OCI-LY1 (cell line): ENCODE data around the gene NEXMIF.

Source experiments
- H2AFZ ChIP-seq: fragments of 200-600 bp; sonication (generic), shearing (Covaris generic); 2 replicates; pipeline ENCODE4 v1.6.0; 2014; ENCODE audit warnings: antibody characterized with exemption, mild to moderate bottlenecking, low read length
- H3F3A ChIP-seq: fragments of 200-600 bp; sonication (generic), shearing (Covaris generic); 2 replicates; pipeline ENCODE4 v1.6.0; 2014; ENCODE audit warnings: mild to moderate bottlenecking, antibody characterized with exemption, low read length, moderate library complexity; ENCODE audit not compliant: insufficient read depth
- H3K27ac ChIP-seq: fragments of 200-600 bp; sonication (generic); 2 replicates; pipeline ENCODE4 v1.5.1; 2014; ENCODE audit warnings: low read length, mixed run types, mild to moderate bottlenecking, low read depth; ENCODE audit not compliant: poor library complexity, severe bottlenecking
- H3K27me3 ChIP-seq: fragments of 200-600 bp; sonication (generic); 2 replicates; pipeline ENCODE4 v1.6.0; 2014; ENCODE audit warnings: antibody characterized with exemption, mild to moderate bottlenecking, low read length, moderate library complexity; ENCODE audit not compliant: insufficient read depth
- H3K36me3 ChIP-seq: fragments of 200-600 bp; sonication (generic); 2 replicates; pipeline ENCODE4 v1.6.1; 2014; ENCODE audit warnings: mild to moderate bottlenecking, antibody characterized with exemption, low read length, moderate library complexity, mixed read lengths; ENCODE audit not compliant: insufficient read depth
- H3K4me1 ChIP-seq: fragments of 200-600 bp; sonication (generic); 2 replicates; pipeline ENCODE4 v1.5.1; 2014; ENCODE audit warnings: mild to moderate bottlenecking, low read length, moderate library complexity; ENCODE audit not compliant: insufficient read depth, severe bottlenecking
- H3K4me2 ChIP-seq: fragments of 200-600 bp; sonication (generic), shearing (Covaris generic); 2 replicates; pipeline ENCODE4 v1.6.1; 2014; ENCODE audit warnings: low read length
- H3K4me3 ChIP-seq: fragments of 200-600 bp; sonication (generic); 2 replicates; pipeline ENCODE4 v1.5.1; 2014; ENCODE audit warnings: low read length, low read depth, mild to moderate bottlenecking, mixed read lengths; ENCODE audit not compliant: poor library complexity, severe bottlenecking
- H3K79me2 ChIP-seq: fragments of 200-600 bp; shearing (Covaris generic); 2 replicates; pipeline ENCODE4 v1.6.1; 2016; ENCODE audit warnings: mixed run types, low read length, mixed read lengths; ENCODE audit not compliant: insufficient read depth
- H3K9ac ChIP-seq: fragments of 200-600 bp; sonication (generic), shearing (Covaris generic); 2 replicates; pipeline ENCODE4 v1.6.1; 2014; ENCODE audit warnings: mild to moderate bottlenecking, low read length, mixed read lengths
- H3K9me2 ChIP-seq: fragments of 200-600 bp; sonication (generic), shearing (Covaris generic); 2 replicates; pipeline ENCODE4 v1.6.1; 2014; ENCODE audit warnings: low read depth, mild to moderate bottlenecking, low read length, mixed read lengths
- H3K9me3 ChIP-seq: fragments of 200-600 bp; shearing (Covaris generic); 2 replicates; pipeline ENCODE4 v1.6.1; 2014; ENCODE audit warnings: low read length, mixed read lengths
- H4K20me1 ChIP-seq: fragments of 200-600 bp; sonication (generic), shearing (Covaris generic); 2 replicates; pipeline ENCODE4 v1.6.0; 2016; ENCODE audit warnings: mild to moderate bottlenecking, low read length; ENCODE audit not compliant: insufficient read depth
- CTCF ChIP-seq: fragments of 200-600 bp; sonication (generic), shearing (Covaris generic); IDR thresholded peaks from 2 replicates; pipeline ENCODE4 v1.5.1; 2017; ENCODE audit warnings: mild to moderate bottlenecking, antibody characterized with exemption, low read length, moderate library complexity, mixed read lengths
- EZH2 ChIP-seq: fragments of 200-600 bp; sonication (generic), shearing (Covaris generic); IDR thresholded peaks from 2 replicates; pipeline ENCODE4 v1.8.0; 2017; ENCODE audit warnings: borderline replicate concordance, mixed run types, mild to moderate bottlenecking, antibody characterized with exemption, low read length, moderate library complexity, mixed read lengths

Gene NEXMIF

GRCh38 chrX:74781507-74782034 lies 143.7 kb downstream of the NEXMIF start:
- no peaks in the 10 kb centered on the region for H3F3A ChIP-seq
- H3K79me2 ChIP-seq: no peaks in the 10 kb centered on the region
- no peaks in the 10 kb centered on the region for H3K9me3 ChIP-seq
- no peak overlapping the region for H2AFZ ChIP-seq
- H4K20me1 ChIP-seq: no peaks in the 10 kb centered on the region
- H3K27ac ChIP-seq: no peak overlapping the region
- H3K9me2 ChIP-seq: no peaks in the 10 kb centered on the region
- H3K4me3 ChIP-seq: no peak overlapping the region
- TF ChIP-seq CTCF (no peak), EZH2 (no peak)
- no peaks in the 10 kb centered on the region for H3K36me3 ChIP-seq
- H3K27me3 ChIP-seq: no peaks in the 10 kb centered on the region
- no peak overlapping the region for H3K4me2 ChIP-seq
- H3K9ac ChIP-seq: no peak overlapping the region
- no peaks in the 10 kb centered on the region for H3K4me1 ChIP-seq

- H2AFZ ChIP-seq: no peak overlapping the region
- TF ChIP-seq CTCF (no peak), EZH2 (no peak)
- H3K4me3 ChIP-seq: no peak overlapping the region
- no peaks in the 10 kb centered on the region for H3K36me3 ChIP-seq
- no peak overlapping the region for H3K27ac ChIP-seq
- no peaks in the 10 kb centered on the region for H3K4me1 ChIP-seq
- no peaks in the 10 kb centered on the region for H3K9me2 ChIP-seq
- H4K20me1 ChIP-seq: no peaks in the 10 kb centered on the region
- no peak overlapping the region for H3K9ac ChIP-seq
- no peaks in the 10 kb centered on the region for H3K9me3 ChIP-seq
- no peak overlapping the region for H3K4me2 ChIP-seq
- H3F3A ChIP-seq: no peaks in the 10 kb centered on the region
- H3K27me3 ChIP-seq: no peaks in the 10 kb centered on the region
- no peaks in the 10 kb centered on the region for H3K79me2 ChIP-seq
These were observed 146.1 kb downstream of the NEXMIF start for GRCh38 chrX:74779175-74779574.

DNA sequence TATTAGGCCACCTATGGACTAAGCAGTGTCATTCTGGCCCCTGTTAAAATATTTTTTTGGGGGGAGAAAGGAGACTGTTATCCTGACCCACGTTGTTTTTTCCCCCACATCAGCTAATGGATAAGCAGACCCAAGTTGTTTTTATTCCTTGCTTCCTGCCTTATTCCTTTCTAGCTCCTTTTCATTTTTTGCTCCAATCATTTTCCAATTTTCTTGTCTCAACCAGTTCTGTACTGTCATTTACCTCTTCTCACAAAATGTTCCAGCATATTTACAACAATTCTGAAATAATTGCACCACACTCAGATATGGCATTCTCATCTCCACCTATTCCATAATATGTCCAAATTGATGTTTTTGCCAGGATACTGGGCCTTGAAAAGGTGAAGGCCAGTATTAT lies 150.3 kb downstream of the NEXMIF start:
- H3K36me3 ChIP-seq: no peaks in the 10 kb centered on the region
- H2AFZ ChIP-seq: no peak overlapping the region
- no peak for TF ChIP-seq EZH2
- no peak for TF ChIP-seq CTCF
- no peak overlapping the region for H3K4me2 ChIP-seq
- H3K9me2 ChIP-seq: no peaks in the 10 kb centered on the region
- H3K79me2 ChIP-seq: no peaks in the 10 kb centered on the region
- H3K9ac ChIP-seq: no peak overlapping the region
- no peak overlapping the region for H3K27ac ChIP-seq
- H3F3A ChIP-seq: no peaks in the 10 kb centered on the region
- H3K9me3 ChIP-seq: no peaks in the 10 kb centered on the region
- H3K4me1 ChIP-seq: no peaks in the 10 kb centered on the region
- no peak overlapping the region for H3K4me3 ChIP-seq
- no peaks in the 10 kb centered on the region for H3K27me3 ChIP-seq
- no peaks in the 10 kb centered on the region for H4K20me1 ChIP-seq
